Stimulated activated CD8-positive, alpha-beta memory T cell treated with anti-CD3 and anti-CD28 coated beads, Interleukin-12 subunit alpha, Interleukin-12 subunit beta, amount 100 ng/mL, for 4 hours (primary cell): ENCODE measurements around the gene ECHDC1.
"Not testable (repeated sequence)": the region's sequence is repeated elsewhere in the genome, so short reads cannot be mapped to it uniquely, and the experiment has no call there.

Experiments used
- DNase-seq: peaks from one replicate; pipeline ENCODE4 v3.0.0-alpha.2; 2020; ENCODE audit warnings: low read depth

ECHDC1 gene

GRCh38 chr6:127341471-127342202 lies 1.8 kb downstream of the ECHDC1 start:
- DNase-seq: no peak

- no peak for DNase-seq
Measured at GRCh38 chr6:127340171-127340570, 3.2 kb downstream of the ECHDC1 start.

GRCh38 chr6:127338936-127339335 lies 4.5 kb downstream of the ECHDC1 start:
- DNase-seq: no peak

GRCh38 chr6:127332383-127332961 lies 10.9 kb downstream of the ECHDC1 start:
- no peak for DNase-seq

GRCh38 chr6:127331256-127331655 lies 12.2 kb downstream of the ECHDC1 start:
- not testable (repeated sequence) for DNase-seq

GRCh38 chr6:127328043-127328609 lies 15.3 kb downstream of the ECHDC1 start:
- DNase-seq: no peak

DNA sequence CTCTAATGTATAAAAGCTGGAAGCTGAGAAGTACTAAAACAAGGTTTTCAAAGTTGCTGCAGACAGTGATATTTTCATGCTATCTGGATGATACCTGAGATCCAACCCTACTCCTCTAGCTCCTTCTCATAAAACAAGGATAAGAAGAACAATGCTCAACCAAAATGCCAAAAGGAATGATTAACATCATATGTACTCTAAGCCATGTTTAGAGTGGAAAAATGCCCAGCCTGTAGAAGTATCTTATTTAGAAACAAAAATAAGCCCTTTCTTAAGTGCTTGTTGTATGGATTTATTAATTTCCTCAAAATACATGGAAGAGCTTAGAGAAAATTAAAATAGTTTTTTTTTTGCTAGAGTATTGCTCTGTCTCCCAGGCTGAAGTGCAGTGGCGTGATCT lies 23.7 kb downstream of the ECHDC1 start:
- DNase-seq: no peak

DNA sequence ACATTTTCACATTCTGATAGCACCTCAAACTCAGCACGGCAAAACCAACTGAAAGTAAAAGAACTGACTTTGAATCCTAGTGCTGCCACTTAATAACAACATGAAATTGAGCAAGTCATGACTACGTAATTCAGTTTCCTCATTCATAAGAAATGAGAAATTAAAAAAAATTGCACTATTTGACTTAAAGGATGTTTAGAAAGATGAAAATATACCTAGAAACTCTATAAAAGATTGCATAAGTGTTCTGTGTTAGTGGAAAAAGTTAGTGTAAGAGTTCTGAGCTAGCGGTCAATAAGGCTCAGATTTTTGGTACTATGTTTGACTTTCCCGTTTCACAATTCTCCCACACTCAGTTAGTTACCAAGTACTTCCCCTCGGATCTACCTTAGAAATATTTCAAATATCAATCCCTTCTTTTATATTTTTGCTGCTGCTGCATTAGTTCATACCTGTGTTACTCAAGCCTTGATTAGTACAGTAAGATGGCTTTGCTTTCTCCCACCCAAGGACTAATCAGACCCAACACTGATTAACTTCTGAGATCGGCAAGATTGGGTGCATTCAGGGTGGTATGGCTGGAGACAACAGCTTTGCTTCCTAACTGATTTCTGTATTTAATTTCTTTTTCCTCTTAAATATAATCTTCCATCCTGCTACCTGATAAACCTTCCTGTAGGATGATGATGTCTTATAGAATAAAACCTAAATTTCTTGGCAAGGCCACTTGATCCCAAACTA lies 25.9 kb downstream of the ECHDC1 start:
- DNase-seq: no peak

DNA sequence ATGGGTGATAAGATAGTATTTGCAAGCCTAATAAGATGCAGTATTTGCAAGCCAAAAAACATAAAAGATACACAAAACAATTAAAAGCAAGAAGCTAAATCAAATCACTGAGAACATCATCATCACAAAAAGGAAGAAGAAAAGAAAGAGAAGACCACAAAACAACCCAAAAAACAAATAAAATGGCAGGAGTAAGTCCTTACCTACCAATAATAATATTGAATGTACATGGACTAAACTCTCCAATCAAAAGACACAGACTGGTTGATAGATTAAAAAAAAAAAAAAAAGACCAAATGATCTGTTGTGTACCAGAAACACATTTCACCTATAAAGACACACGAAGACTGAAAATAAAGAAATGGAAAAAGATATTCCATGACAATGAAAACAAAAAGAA lies 37.7 kb downstream of the ECHDC1 start:
- no peak for DNase-seq

DNA sequence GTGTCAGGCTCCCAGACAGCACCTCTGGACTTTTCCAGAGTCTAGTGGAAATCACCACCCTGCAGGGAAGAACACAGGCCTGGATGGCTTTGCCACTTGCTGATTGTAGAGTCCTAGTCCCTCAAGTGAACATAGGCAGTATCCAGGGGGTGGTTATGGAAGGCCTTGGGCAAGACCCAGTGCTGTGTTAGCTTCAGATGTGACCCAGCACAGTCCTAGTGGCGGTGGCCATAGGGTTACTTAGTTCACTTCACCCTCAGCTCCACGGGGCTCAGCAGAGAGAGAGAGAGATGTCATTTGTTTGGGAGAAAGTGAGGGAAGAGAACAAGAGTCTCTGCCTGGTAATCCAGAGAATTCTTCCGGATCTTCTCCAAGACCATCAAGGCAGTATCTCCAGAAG lies 39.5 kb downstream of the ECHDC1 start:
- no peak for DNase-seq

- no peak for DNase-seq
Measured at GRCh38 chr6:127302728-127303660, 40.4 kb downstream of the ECHDC1 start.

- DNase-seq: no peak
Measured at GRCh38 chr6:127301199-127301700, 42.2 kb downstream of the ECHDC1 start.

- no peak for DNase-seq
Measured at GRCh38 chr6:127300411-127300810, 43.0 kb downstream of the ECHDC1 start.

DNA sequence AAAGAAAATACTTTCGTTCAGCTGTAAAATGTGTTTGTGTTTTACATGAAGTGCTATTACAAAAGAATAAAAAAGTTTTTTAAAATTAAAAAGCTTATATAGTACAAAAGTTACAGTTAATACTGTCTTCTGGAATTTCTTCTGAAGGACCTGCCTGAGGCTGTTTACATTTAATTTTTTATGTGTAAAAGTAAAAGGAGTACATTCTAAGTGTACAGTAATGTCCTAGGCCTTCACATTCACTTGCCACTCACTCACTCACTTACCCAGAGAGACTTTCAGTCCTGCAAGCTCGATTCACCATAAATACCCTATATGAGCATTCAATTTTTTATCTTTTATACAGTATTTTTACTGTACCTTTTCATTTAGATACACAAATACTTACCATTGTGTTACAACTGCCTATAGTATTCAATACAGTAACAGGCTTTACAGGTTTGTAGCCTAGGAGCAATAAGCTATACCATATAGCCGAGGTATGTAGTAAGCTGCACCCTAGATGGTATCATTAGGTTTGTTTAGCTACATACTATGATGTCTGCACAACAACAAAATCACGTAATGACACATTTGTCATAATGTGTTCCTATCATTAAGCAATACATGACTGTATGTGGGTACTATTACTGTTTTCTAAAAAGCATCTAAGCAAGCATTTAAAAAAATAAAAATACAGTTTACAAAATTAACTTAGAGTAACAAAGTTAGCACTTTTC lies 43.7 kb downstream of the ECHDC1 start:
- DNase-seq: no peak

DNA sequence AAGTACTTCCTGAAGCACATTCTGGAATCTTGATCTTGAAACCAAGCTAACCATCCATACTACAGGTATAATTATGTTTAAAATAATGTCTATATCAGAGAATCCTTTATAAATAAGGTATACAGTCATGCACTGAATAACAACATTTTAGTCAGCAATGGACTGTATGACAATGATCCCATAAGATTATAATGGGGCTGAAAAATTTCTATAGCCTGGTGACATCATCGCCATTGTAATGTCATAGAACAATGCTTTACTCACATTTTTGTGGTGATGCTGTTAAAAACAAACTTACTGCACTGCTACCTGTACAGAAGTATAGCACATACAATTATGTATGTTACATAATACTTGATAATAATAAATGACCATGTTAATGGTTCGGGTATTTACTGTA lies 44.9 kb downstream of the ECHDC1 start:
- no peak for DNase-seq

DNA sequence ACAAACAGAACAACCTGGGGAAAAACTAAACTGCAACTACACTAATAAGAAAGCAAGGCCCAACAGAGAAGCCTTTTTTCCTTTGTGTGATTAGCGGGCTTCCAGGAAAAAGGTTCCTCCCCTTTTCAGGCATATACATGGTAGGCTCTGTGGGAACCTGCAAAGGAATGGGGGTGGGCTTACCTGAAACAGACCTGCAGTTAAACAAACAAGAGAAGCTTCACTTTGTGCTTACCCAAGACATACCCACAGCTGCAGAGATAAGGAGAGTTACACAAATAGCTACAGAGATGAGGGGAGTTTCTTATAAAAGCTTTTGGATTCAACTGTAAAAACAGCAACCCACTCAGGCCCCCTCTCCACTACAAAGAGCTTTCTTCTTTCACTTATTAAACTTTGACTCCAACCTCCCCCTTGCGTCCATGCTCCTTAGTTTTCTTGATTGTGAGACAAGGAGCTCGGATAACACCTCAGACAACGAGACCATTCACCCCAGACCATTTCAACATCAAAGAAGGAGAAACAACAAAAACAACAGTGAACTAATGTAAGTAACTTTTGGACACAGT lies 45.8 kb downstream of the ECHDC1 start:
- no peak for DNase-seq

- DNase-seq: no peak
Measured at GRCh38 chr6:127291495-127291894, 51.9 kb downstream of the ECHDC1 start.

- DNase-seq: no peak
Measured at GRCh38 chr6:127290391-127291265, 52.8 kb downstream of the ECHDC1 start.

DNA sequence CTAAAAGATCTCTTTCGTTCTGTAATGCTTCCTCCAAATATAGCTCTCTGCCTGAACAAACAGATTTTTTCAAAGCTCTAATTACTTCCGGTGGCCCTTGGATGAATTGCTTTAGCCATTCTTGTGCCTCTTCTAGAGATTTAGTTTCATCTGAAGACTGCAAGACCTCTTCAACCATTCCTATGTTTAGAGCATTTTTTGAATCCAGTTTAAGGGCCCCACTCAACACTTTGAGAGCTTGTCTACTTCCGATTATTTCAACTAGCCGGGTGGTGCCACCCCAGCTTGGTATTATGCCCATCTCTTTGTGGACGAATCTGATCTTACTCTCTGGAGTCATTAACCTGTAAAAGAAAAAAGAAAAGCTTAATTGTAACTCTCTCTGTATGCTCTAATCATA lies 53.5 kb downstream of the ECHDC1 start:
- DNase-seq: no peak

DNA sequence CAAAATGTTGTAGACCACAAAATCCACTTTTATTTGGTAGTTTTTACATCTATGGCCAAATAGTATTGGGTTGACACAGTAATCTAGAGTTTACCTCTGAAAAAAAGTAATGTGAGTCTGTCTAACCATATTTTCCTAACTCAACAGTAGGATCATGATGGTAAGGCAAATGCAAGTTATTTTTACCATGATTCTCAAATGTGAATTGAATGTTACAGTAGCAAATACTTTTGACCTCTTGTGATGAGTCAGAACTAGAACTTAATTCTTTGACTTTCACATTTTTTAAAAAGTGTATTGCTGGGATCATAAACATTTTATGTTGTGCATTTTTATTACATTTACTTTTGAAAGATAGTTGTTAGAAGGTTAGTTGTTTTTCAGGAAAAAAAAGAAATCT lies 54.7 kb downstream of the ECHDC1 start:
- no peak for DNase-seq
